ENCODE results near the gene CYB561D2. TPM values are rescaled to one million over a fixed set of nuclear protein-coding genes. Genes with fewer than 3 reads are reported as not detected.
A peak's percentile ranks its signal among the peaks of the same experiment; 100 is the strongest.

CYB561D2 gene
- total RNA-seq, 1 donor from 2014 or later: 12.9 TPM

GRCh38 chr3:50354850-50355249 is 4.2 kb downstream of the CYB561D2 start:
- no peak overlapping the region for H3K4me3 Mint-ChIP-seq

DNA sequence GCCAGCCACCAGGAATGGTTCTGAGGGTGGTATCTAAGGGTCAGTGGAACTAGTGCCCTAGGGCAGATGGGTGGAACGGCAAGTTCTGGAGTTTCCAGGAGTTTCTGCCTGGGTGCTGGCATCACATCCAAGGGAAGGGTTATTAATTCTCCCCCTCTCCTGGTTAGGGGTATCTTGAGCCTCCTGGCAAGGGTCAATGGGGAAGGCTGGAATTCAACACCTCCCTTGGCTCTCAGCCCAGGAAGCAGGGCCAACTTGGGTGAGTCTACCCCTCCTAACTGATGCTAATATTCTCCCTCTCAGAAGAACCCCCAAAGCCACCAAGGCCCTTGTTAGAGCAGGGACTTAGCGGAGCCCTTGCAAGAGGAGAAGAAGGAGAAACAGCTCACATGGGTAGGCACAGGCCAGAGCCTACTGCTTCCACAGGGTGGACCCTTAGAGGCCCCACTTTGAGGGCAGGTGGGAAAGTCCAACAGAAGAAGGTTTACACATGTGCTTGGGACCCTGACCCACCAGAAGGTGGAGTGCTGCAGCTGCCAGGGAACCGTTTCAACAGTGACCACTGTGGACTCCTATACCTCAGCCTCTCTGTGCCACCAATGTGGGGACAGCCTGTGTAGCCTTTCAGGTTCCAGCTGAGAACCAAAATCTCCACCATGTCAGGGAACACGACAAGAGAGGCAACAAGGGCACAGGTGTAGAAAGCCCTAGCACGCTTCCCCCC is 5.3 kb downstream of the CYB561D2 start:
- H3K9me3 Mint-ChIP-seq: no peaks in the 10 kb centered on the region
- no peaks in the 10 kb centered on the region for H3K27me3 Mint-ChIP-seq (ENCODE audit: low read depth)
- DNase-seq (ENCODE audit: low spot score in 2 of 2, unreplicated experiment in 2 of 2): no peak
- H3K4me3 Mint-ChIP-seq: peak overlapping the region; percentile 97
- TF ChIP-seq, protein P1, sequence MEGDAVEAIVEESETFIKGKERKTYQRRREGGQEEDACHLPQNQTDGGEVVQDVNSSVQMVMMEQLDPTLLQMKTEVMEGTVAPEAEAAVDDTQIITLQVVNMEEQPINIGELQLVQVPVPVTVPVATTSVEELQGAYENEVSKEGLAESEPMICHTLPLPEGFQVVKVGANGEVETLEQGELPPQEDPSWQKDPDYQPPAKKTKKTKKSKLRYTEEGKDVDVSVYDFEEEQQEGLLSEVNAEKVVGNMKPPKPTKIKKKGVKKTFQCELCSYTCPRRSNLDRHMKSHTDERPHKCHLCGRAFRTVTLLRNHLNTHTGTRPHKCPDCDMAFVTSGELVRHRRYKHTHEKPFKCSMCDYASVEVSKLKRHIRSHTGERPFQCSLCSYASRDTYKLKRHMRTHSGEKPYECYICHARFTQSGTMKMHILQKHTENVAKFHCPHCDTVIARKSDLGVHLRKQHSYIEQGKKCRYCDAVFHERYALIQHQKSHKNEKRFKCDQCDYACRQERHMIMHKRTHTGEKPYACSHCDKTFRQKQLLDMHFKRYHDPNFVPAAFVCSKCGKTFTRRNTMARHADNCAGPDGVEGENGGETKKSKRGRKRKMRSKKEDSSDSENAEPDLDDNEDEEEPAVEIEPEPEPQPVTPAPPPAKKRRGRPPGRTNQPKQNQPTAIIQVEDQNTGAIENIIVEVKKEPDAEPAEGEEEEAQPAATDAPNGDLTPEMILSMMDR (IDR thresholded peaks at IDR 0.05; ENCODE audit: unreplicated experiment): no peak
- no peak overlapping the region for H3K27ac Mint-ChIP-seq
- peaks cover 39% of the 10 kb centered on the region for H3K4me1 Mint-ChIP-seq
- H3K36me3 Mint-ChIP-seq: no peaks in the 10 kb centered on the region

More at GRCh38 chr3:50354850-50355249, 4.2 kb downstream of the CYB561D2 start:
- TF ChIP-seq, protein P1 (IDR thresholded peaks at IDR 0.05; ENCODE audit: unreplicated experiment): no peak
- no peaks in the 10 kb centered on the region for H3K27me3 Mint-ChIP-seq (ENCODE audit: low read depth)
- no peaks in the 10 kb centered on the region for H3K9me3 Mint-ChIP-seq
- no peak overlapping the region for H3K27ac Mint-ChIP-seq
- no peak for DNase-seq (ENCODE audit: low spot score in 2 of 2, unreplicated experiment in 2 of 2)
- H3K36me3 Mint-ChIP-seq: no peaks in the 10 kb centered on the region
- H3K4me1 Mint-ChIP-seq: peaks cover 46% of the 10 kb centered on the region

GRCh38 chr3:50356553-50356952 is 5.9 kb downstream of the CYB561D2 start:
- DNase-seq (ENCODE audit: low spot score in 2 of 2, unreplicated experiment in 2 of 2): no peak
- Mint-ChIP-seq H3K27me3 (ENCODE audit: low read depth) (no peaks in the 10 kb centered on the region), H3K9me3 (no peaks in the 10 kb centered on the region), H3K36me3 (no peaks in the 10 kb centered on the region), H3K4me1 (peaks cover 33% of the 10 kb centered on the region), H3K4me3 (peak overlapping the region; percentile 97), H3K27ac (no peak overlapping the region)
- TF ChIP-seq, protein P1 (IDR thresholded peaks at IDR 0.05; ENCODE audit: unreplicated experiment): no peak

DNA sequence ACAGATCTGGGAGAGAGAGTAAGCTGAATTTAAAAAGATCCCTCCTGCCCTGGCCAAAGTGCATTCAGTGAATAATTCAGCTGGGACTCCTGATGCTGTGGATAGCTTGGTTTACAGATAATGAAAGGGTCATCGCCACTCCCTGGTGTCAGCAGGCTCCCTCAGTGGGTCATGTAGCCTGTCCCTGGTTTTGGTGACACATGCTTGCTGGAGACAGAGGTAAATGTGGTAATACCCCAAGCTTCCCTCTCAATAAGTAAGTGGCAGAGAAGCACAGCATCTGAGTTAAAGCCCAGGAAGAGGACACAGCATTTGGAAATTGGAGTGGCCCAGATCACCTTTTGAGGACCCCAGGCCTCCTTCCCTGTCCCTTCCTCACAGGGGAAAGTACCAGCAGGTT is 6.8 kb downstream of the CYB561D2 start:
- H3K27ac Mint-ChIP-seq: peak overlapping the region; percentile 16
- H3K4me3 Mint-ChIP-seq: peak overlapping the region; percentile 97
- no peaks in the 10 kb centered on the region for H3K9me3 Mint-ChIP-seq
- DNase-seq (ENCODE audit: low spot score in 2 of 2, unreplicated experiment in 2 of 2): no peak
- no peaks in the 10 kb centered on the region for H3K36me3 Mint-ChIP-seq
- H3K27me3 Mint-ChIP-seq (ENCODE audit: low read depth): no peaks in the 10 kb centered on the region
- TF ChIP-seq, protein P1 (IDR thresholded peaks at IDR 0.05; ENCODE audit: unreplicated experiment): no peak
- peaks cover 32% of the 10 kb centered on the region for H3K4me1 Mint-ChIP-seq

- Mint-ChIP-seq H3K27me3 (ENCODE audit: low read depth) (peaks cover 2% of the 10 kb centered on the region), H3K36me3 (no peaks in the 10 kb centered on the region), H3K4me1 (peaks cover 34% of the 10 kb centered on the region), H3K27ac (peak overlapping the region; percentile 87), H3K4me3 (peak overlapping the region; percentile 97), H3K9me3 (no peaks in the 10 kb centered on the region)
- DNase-seq (ENCODE audit: low spot score in 2 of 2, unreplicated experiment in 2 of 2): no peak
- TF ChIP-seq, protein P1 (IDR thresholded peaks at IDR 0.05; ENCODE audit: unreplicated experiment): no peak
These were observed 7.8 kb downstream of the CYB561D2 start for GRCh38 chr3:50358355-50358910.

All from mesothelial cell of epicardium (in vitro differentiated cells).